OCI-LY3 (cell line): ENCODE data around the gene ZNF263.

Source experiments
- H2AFZ ChIP-seq: fragments of 200-600, 300-600 bp; shearing (Covaris generic); 2 replicates; pipeline ENCODE4 v1.6.0; 2014; ENCODE audit warnings: antibody characterized with exemption, low read depth, low read length
- H3K27ac ChIP-seq: fragments of 200-600, 300-600 bp; sonication (generic); 2 replicates; pipeline ENCODE4 v1.5.1; 2014; ENCODE audit warnings: mild to moderate bottlenecking, low read length, moderate library complexity, mixed read lengths
- H3K27me3 ChIP-seq: fragments of 200-600, 300-600 bp; sonication (generic); 2 replicates; pipeline ENCODE4 v1.6.1; 2014; ENCODE audit warnings: low read depth, low read length, mixed read lengths
- H3K36me3 ChIP-seq: fragments of 200-600, 300-600 bp; sonication (generic); replicated peaks from 2 replicates; pipeline ENCODE3; 2014; ENCODE audit warnings: low read depth, low read length, mixed read lengths
- H3K4me1 ChIP-seq: fragments of 300-600, 200-600 bp; sonication (generic); 2 replicates; pipeline ENCODE4 v1.6.1; 2014; ENCODE audit warnings: low read length, mixed read lengths
- H3K4me2 ChIP-seq: fragments of 200-600, 300-600 bp; sonication (generic); 2 replicates; pipeline ENCODE4 v1.6.1; 2014; ENCODE audit warnings: low read length, mixed read lengths
- H3K4me3 ChIP-seq: fragments of 300-600, 200-600 bp; sonication (generic); 2 replicates; pipeline ENCODE4 v1.5.1; 2014; ENCODE audit warnings: antibody characterized with exemption, mild to moderate bottlenecking, low read length, moderate library complexity
- H3K79me2 ChIP-seq: fragments of 300-600, 200-600 bp; shearing (Covaris generic); 2 replicates; pipeline ENCODE4 v1.6.1; 2014; ENCODE audit warnings: mild to moderate bottlenecking, low read length, mixed read lengths
- H3K9ac ChIP-seq: fragments of 300-600, 200-600 bp; shearing (Covaris generic); 2 replicates; pipeline ENCODE4 v1.6.0; 2014; ENCODE audit warnings: mild to moderate bottlenecking, low read length, moderate library complexity
- H3K9me3 ChIP-seq: fragments of 200-600, 300-600 bp; shearing (Covaris generic); 2 replicates; pipeline ENCODE4 v1.6.1; 2014; ENCODE audit warnings: low read length, mixed read lengths; ENCODE audit not compliant: insufficient read depth
- H4K20me1 ChIP-seq: fragments of 200-600, 300-600 bp; sonication (generic); 2 replicates; pipeline ENCODE4 v1.6.1; 2016; ENCODE audit warnings: low read length, mixed read lengths; ENCODE audit not compliant: insufficient read depth
- CTCF ChIP-seq: fragments of 200-600, 300-600 bp; sonication (generic); IDR thresholded peaks from 2 replicates; pipeline ENCODE4 v1.5.1; 2014; ENCODE audit warnings: antibody characterized with exemption, low read length, low read depth
- EZH2phosphoT487 ChIP-seq: fragments of 200-600 bp; shearing (Covaris generic); IDR thresholded peaks from 2 replicates; pipeline ENCODE4 v1.6.1; 2018; ENCODE audit warnings: antibody characterized with exemption, mixed run types, low read depth

The ZNF263 gene

GRCh38 chr16:3306078-3306477 lies 22.8 kb downstream of the ZNF263 start:
- H4K20me1 ChIP-seq = no peaks in the 10 kb centered on the region
- no peak for TF ChIP-seq CTCF
- no peak for TF ChIP-seq EZH2phosphoT487
- peaks cover 23% of the 10 kb centered on the region for H3K36me3 ChIP-seq
- peak overlapping the region; percentile 54; the same call in 1 of the 2 replicates for H3K9ac ChIP-seq
- H3K9me3 ChIP-seq = 0 out of 2 replicates have a peak, but pooled peaks cover 12% of the 10 kb centered on the region
- peak overlapping the region; percentile 71 for H3K4me2 ChIP-seq
- no peak overlapping the region for H2AFZ ChIP-seq
- no peaks in the 10 kb centered on the region; the same call in 1 of the 2 replicates for H3K4me1 ChIP-seq
- H3K27me3 ChIP-seq = no peaks in the 10 kb centered on the region
- H3K79me2 ChIP-seq = peaks cover 4% of the 10 kb centered on the region; the same call in 1 of the 2 replicates
- H3K27ac ChIP-seq = no peak overlapping the region
- H3K4me3 ChIP-seq = peak overlapping the region; percentile 81

GRCh38 chr16:3311496-3311895 lies 28.2 kb downstream of the ZNF263 start:
- Histone ChIP-seq H3K4me1 (no peaks in the 10 kb centered on the region), H4K20me1 (no peaks in the 10 kb centered on the region), H3K4me2 (no peak overlapping the region), H2AFZ (no peak overlapping the region), H3K9me3 (peaks cover 12% of the 10 kb centered on the region; the same call in 1 of the 2 replicates), H3K4me3 (no peak overlapping the region), H3K9ac (no peak overlapping the region), H3K36me3 (peaks cover 25% of the 10 kb centered on the region), H3K27ac (no peak overlapping the region), H3K27me3 (no peaks in the 10 kb centered on the region), H3K79me2 (no peaks in the 10 kb centered on the region)
- TF ChIP-seq EZH2phosphoT487 (no peak), CTCF (no peak)

- H3K4me2 ChIP-seq = no peak overlapping the region
- no peak overlapping the region for H3K9ac ChIP-seq
- TF ChIP-seq EZH2phosphoT487 (no peak), CTCF (no peak)
- no peaks in the 10 kb centered on the region for H4K20me1 ChIP-seq
- H2AFZ ChIP-seq = no peak overlapping the region
- H3K4me1 ChIP-seq = no peaks in the 10 kb centered on the region
- no peak overlapping the region for H3K4me3 ChIP-seq
- no peaks in the 10 kb centered on the region for H3K79me2 ChIP-seq
- peaks cover 26% of the 10 kb centered on the region; the same call in 1 of the 2 replicates for H3K9me3 ChIP-seq
- H3K27ac ChIP-seq = no peak overlapping the region
- no peaks in the 10 kb centered on the region for H3K27me3 ChIP-seq
- peaks cover 34% of the 10 kb centered on the region for H3K36me3 ChIP-seq
These were observed 34.2 kb downstream of the ZNF263 start for GRCh38 chr16:3317315-3317999.

GRCh38 chr16:3321816-3322215 lies 38.5 kb downstream of the ZNF263 start:
- Histone ChIP-seq H4K20me1 (no peaks in the 10 kb centered on the region), H2AFZ (no peak overlapping the region), H3K36me3 (peaks cover 18% of the 10 kb centered on the region), H3K9me3 (peaks cover 14% of the 10 kb centered on the region; the same call in 1 of the 2 replicates), H3K4me2 (no peak overlapping the region), H3K4me1 (no peaks in the 10 kb centered on the region), H3K4me3 (no peak overlapping the region), H3K9ac (no peak overlapping the region), H3K27me3 (no peaks in the 10 kb centered on the region), H3K79me2 (no peaks in the 10 kb centered on the region), H3K27ac (no peak overlapping the region)
- TF ChIP-seq CTCF (no peak), EZH2phosphoT487 (no peak)
